Stimulated activated CD8-positive, alpha-beta memory T cell treated with anti-CD3 and anti-CD28 coated beads, Interleukin-4, amount 100 ng/mL, for 4 hours (primary cell): ENCODE measurements around the gene CXADR.

Experiments
- DNase-seq, 2 donors: peaks; one replicate each; pipeline ENCODE4 v3.0.0-alpha.2; 2020; ENCODE audit warnings: low read depth in 2 of 2, low spot score in 1 of 2

CXADR gene

GRCh38 chr21:17539323-17539722 lies 26.5 kb downstream of the CXADR start:
- DNase-seq, result no peak

- no peak for DNase-seq
Observed at GRCh38 chr21:17539743-17540341, 27.0 kb downstream of the CXADR start.

- DNase-seq, result no peak
Observed at GRCh38 chr21:17540530-17540929, 27.7 kb downstream of the CXADR start.

GRCh38 chr21:17542371-17543011 lies 29.6 kb downstream of the CXADR start:
- no peak for DNase-seq

DNA sequence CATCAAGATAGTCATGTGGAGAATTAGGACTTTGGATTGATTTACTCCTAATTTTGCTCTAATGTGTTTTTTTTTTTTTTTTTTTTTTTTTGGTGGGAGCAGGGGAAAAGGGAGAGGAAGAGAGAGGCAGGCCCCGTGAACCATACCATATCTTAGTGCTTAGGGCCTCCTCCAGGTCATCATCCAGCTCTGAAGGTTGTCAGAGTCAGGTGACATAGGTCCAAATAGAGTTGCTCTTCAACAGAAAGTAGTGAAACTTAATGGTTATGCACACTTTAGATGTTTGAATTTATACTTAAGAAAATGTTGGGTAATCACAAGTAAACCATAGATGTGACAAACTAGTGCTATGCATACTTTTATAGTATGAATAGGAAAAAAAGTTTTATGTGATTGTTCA lies 32.2 kb downstream of the CXADR start:
- DNase-seq, result no peak

DNA sequence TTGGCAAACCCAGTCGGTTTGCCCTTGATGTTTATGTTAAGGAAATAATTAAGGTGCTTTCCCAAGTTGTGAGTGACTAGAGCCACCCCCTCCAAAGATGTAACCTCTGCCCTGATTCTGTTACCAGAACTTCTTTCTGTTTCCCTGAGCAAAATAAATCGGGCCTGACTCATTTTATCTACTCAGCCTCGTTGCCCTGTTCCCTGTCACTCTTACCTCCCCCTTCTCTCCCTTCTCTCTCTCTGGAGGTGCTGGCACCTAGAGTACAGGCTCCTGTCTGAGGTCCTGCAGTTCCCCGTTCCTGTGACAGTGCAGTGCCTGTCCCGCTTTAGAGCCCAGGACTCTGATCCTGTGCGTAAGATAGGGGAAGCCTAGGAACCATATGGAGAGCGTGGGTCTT lies 35.4 kb downstream of the CXADR start:
- no peak for DNase-seq

- DNase-seq, result no peak
Observed at GRCh38 chr21:17550671-17551308, 37.9 kb downstream of the CXADR start.

DNA sequence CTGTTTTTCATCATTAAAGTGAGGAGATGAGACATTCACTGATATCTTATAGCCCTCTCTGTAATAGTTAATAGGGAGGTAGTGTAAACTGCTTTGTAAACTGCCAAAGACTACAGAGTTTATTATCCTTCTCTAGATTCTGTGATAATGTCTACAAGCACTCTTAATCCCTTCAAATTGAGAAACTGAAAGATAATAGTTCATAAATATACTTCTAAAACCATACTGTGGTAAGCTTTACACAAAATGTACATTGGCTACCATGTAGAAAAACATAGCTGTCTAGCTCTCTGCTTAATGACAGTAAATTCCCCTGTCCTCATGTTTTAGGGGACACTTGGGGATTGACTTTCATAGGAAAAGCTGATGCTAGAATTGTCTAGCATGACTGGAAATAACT lies 39.6 kb downstream of the CXADR start:
- DNase-seq, result no peak

DNA sequence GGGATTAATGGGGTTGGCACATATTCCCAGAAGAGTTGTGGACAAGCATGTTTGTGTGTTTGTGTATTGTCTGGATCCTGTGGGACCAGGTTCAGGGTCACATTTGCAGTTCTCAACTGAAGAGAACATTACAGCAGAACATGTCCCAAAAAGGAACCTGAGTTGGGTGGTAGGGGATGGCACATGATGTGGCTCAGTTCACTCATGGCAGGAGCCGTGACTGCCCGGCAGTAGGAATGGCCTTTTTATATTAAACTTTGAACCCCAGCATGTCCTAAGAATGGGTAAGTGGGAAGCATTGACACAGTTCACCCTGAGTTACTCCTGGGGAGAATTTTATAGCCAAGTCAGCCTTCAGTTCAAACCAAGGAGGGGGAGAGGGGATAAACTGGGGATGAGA lies 41.3 kb downstream of the CXADR start:
- no peak for DNase-seq

DNA sequence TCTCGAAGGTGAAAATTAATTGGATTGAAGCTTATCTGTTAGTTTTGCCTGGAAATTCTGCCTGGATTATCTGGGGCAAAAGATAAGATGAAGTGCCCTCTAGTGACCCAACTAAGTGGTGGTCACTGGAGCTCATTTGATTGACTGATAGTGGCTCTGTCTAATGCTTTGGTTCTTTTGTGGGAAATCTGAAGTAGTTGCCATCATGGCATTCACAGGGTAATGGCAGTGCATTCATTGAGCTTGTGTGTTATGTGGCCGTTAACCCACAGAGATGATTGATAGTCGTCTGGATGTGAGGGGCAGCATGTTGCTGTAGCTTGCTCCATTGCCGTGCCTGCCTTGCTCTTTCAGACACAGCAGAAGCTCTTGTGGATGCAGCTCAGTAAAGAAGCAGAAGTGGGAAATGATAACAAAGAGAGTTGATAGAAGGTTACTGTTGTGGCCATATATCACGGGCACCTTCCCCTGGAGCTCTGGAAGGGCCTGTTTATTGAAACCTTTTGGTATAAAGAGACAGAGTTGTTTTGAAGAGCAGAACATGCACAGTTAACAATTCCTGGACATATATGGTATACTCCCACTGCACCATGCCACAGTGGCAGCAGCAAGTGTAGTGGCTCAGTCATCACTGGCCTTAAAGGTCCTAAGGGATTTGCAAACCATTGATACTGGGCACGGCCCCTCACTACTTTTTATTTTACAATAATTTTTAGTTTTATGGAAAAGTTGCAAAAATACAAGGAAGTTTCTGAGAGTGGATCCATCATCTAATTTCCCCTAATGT lies 42.0 kb downstream of the CXADR start:
- DNase-seq, result no peak

- no peak for DNase-seq
Observed at GRCh38 chr21:17560377-17561025, 47.7 kb downstream of the CXADR start.

- no peak for DNase-seq
Observed at GRCh38 chr21:17570786-17571185, 57.9 kb downstream of the CXADR start.

- DNase-seq, result no peak
Observed at GRCh38 chr21:17572431-17572830, 59.6 kb downstream of the CXADR start.

DNA sequence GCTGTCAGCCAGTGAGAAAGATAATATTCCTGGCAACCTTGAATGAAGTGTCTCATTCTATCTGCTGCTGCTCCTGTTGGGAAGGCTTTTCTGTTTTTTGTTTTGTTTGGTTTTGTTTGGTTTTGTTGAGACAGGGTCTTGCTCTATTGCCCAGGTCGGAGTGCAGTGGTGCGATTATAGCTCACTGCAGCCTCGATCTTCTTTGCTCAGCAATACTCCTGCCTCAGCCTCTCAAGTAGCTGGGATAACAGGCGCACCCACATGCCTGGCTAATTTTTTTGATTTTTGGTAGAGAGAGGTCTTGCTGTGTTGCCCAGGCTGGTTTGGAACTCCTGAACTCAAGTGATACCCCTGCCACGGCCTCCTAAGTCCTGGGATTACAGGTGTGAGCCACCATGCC lies 62.2 kb downstream of the CXADR start:
- DNase-seq, result no peak

- DNase-seq, result no peak
Observed at GRCh38 chr21:17576080-17576835, 63.4 kb downstream of the CXADR start.

DNA sequence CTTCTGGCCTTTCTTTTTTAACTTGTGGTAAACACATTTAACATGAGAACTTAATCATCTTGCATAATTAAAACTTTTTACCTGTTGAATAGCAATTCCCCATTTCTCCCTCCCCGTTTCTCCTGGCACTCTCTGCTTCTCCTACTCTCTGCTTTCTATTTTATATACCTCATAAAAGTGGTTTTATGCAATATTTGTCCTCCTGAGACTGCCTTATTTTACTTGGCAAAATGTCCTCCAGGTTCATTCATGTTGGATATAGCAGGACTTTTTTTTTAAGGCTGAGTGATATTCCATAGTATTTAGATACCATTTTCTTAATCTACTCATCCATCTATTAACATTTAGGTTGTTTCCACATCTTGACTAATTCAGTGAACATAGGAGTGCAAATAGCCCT lies 64.9 kb downstream of the CXADR start:
- DNase-seq, result no peak

- no peak for DNase-seq
Observed at GRCh38 chr21:17578162-17578561, 65.3 kb downstream of the CXADR start.

GRCh38 chr21:17578876-17579275 lies 66.0 kb downstream of the CXADR start:
- DNase-seq, result no peak

DNA sequence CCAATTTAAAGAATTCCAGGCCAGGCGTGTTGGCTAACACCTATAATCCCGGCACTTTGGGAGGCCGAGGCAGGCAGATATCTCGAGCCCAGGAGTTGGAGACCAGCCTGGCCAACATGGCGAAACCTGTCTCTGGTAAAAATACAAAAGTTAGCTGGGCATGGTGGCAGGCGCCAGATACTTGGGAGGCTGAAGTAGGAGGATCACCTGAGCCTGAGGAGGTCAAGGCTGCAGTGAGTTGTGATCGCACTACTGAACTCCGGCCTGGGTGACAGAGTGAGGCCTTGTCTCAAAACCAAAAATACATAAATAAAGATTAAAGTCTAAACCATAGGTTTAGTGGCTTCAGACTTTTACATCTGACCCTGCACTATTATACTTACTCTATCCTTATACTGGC lies 67.5 kb downstream of the CXADR start:
- no peak for DNase-seq

DNA sequence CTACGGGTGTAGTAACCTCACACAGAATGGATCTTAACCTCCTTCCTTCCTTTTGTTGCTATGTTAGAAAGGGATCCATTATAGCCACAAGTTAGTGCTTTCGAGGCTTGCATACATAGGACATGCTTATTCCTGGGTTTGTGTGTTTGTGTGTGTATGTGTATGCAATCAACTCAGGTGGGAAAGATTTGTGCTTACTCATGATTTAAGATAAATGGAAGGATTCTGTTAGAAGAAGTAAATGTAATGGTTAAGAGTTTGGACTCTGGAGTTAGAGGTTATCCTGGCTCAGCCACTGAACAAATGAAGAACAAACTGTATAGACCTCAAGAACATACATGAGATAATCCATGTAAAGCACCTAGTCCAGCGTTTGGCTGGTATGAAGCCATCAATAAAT lies 71.1 kb downstream of the CXADR start:
- DNase-seq, result no peak
